ENCODE results near the gene DRAM2. TPM values are rescaled to one million over a fixed set of nuclear protein-coding genes. Genes with fewer than 3 reads are reported as not detected.

Gene DRAM2
- total and polyA plus RNA-seq, 2 donors (not counting 3 experiments of a cell fraction or from before 2014, with no cell fraction given): 21.7 to 55.9 TPM

GRCh38 chr1:111085676-111086075 lies 54.2 kb downstream of the DRAM2 start:
- intact Hi-C loops (cut with micrococcal nuclease): no loop called here
- no peaks in the 10 kb centered on the region for H3K36me3 ChIP-seq (ENCODE audit: control insufficient read depth in 2 of 2, extremely low read depth in 1 of 2, insufficient read depth in 2 of 2, low read length in 2 of 2)
- POLR2A ChIA-PET: interaction anchor here (0.7 kb wide), 1 partner anchor 61 kb away, joined by 3 read pairs; no protein-coding TSS in a partner anchor
- no peaks in the 10 kb centered on the region for H4K20me1 ChIP-seq (replicated peaks; ENCODE audit: control insufficient read depth, extremely low read depth, insufficient read depth, low read length)
- no peaks in the 10 kb centered on the region for H3K4me1 ChIP-seq (ENCODE audit: control insufficient read depth, extremely low read depth, insufficient read depth, low read length)
- H3K9me1 ChIP-seq (replicated peaks; ENCODE audit: control insufficient read depth, extremely low read depth, insufficient read depth, low read length): no peaks in the 10 kb centered on the region
- no peak overlapping the region for H3K4me3 ChIP-seq (replicated peaks in 1 of 3; ENCODE audit: insufficient read depth in 1 of 3, low read depth in 1 of 3, low read length in 3 of 3)
- dilution Hi-C loops (cut with MboI; ENCODE audit: extremely low pct_ligation_motif_present, low sequenced_read_pairs): no loop called here
- H3K9ac ChIP-seq (replicated peaks; ENCODE audit: extremely low read depth, insufficient read depth, low read length): no peak overlapping the region
- FAIRE-seq: no peak
- TF ChIP-seq MYC (IDR thresholded peaks at IDR 0.05; ENCODE audit: low read depth, low read length) (no peak), FOS (IDR thresholded peaks at IDR 0.05; ENCODE audit: borderline replicate concordance, insufficient read depth, low read length) (no peak), GATA2 (IDR thresholded peaks at IDR 0.05; ENCODE audit: insufficient read depth, insufficient read length, low read depth, low read length) (no peak), CTCF (IDR thresholded peaks at IDR 0.05; ENCODE audit: extremely low read depth in 1 of 2, insufficient read depth in 1 of 2, low read depth in 1 of 2, low read length in 2 of 2) (no peak), JUN (IDR thresholded peaks at IDR 0.05; ENCODE audit: borderline replicate concordance, insufficient read depth, insufficient read length, low read depth) (no peak), EZH2 (IDR thresholded peaks at IDR 0.05; ENCODE audit: borderline replicate concordance, low read depth, low read length, severe bottlenecking) (no peak), POLR2A (IDR thresholded peaks at IDR 0.05; ENCODE audit: low read depth, low read length) (no peak), MAX (IDR thresholded peaks at IDR 0.05; ENCODE audit: insufficient read depth, insufficient read length) (no peak), POLR2AphosphoS5 (IDR thresholded peaks at IDR 0.05; ENCODE audit: insufficient read depth, low read depth, low read length) (no peak)
- H3K79me2 ChIP-seq (ENCODE audit: control insufficient read depth, insufficient read depth, low read length): no peaks in the 10 kb centered on the region
- H3K27me3 ChIP-seq (ENCODE audit: control insufficient read depth in 2 of 2, insufficient read depth in 2 of 2, low read length in 2 of 2): no peaks in the 10 kb centered on the region
- CTCF ChIA-PET: no interaction called here
- BruUV-seq (replicated peaks): no TSS peak
- H2AFZ ChIP-seq (ENCODE audit: low read depth, low read length): no peak overlapping the region
- H3K9me3 ChIP-seq (replicated peaks; ENCODE audit: control insufficient read depth, insufficient read depth, low read length): no peaks in the 10 kb centered on the region
- no peak overlapping the region for H3K27ac ChIP-seq (ENCODE audit: insufficient read depth, low read depth, low read length)
- H3K4me2 ChIP-seq (ENCODE audit: insufficient read depth, low read length): no peak overlapping the region
- DNase-seq (ENCODE audit: low read depth, low spot score): no peak
